NCI-H524 (cell line): Measurements from ENCODE around the gene EIF6.
"Not testable (repeated sequence)": the region's sequence is repeated elsewhere in the genome, so short reads cannot be mapped to it uniquely, and the experiment has no call there.

Experiments
- DNase-seq, 2 experiments: peaks; one replicate each; lab custom pipeline; 2025; lab: John Stamatoyannopoulos, UW

Gene EIF6

DNA sequence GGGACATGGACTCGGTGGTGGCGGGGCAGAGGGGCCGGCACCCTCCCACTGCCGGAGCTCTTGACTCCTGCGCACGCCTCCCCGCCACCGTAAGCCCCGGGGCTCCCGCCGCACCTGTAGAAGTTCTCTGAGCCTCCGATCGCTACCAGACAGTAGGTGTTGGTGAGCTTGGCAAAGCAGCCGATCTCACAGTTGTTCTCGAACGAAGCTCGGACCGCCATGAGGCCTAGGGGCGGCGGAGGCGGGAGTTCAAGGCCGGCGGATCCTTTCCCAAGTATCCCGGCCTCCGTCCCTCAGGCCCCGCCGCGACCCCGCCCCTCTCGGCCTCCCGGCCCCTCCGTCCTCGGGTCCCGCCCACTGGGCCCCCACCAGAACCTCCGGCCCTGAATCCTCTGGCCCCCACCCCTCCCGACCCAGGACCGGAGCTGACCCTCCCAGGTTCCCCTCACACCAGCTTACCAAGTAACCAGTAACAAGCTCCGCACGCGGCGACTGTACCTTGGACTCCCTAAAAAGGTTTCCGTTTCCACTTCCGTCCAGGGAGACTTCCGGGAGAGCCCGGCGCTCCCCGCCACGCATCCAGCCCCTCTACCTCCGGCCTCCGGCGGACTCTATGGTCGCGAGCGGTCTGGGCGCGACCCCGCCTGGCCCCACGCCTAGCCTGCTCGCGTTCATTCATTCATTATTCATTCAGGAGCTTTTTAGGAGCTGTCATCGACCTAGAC lies at the start of gene EIF6:
Gene EIF6 (minus strand): TSS at position 506 of the 725 bp plus-strand sequence. CDS start 285 bp downstream, at position 221.
- peak; percentile 82 to 91 for DNase-seq

DNA sequence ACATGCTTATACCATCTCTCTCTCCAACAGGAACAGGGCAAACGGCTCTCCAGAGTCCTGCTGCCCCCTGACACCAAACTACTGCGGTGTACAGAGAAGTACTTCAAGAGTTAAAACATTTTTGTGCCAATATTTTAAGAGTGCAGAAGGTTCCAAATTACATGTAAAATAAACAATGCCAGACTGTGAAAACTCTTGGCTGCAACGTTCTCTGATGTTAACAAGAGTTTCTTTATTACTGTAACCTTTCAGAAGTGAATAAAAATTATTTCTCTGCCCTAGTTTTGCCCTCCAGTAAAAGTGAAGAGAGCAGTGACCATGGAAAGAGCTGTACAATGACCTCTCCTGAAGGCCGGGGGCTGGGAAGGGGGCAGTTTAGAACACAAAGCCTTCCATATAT lies 49.0 kb upstream of the EIF6 start:
- DNase-seq, result no peak

DNA sequence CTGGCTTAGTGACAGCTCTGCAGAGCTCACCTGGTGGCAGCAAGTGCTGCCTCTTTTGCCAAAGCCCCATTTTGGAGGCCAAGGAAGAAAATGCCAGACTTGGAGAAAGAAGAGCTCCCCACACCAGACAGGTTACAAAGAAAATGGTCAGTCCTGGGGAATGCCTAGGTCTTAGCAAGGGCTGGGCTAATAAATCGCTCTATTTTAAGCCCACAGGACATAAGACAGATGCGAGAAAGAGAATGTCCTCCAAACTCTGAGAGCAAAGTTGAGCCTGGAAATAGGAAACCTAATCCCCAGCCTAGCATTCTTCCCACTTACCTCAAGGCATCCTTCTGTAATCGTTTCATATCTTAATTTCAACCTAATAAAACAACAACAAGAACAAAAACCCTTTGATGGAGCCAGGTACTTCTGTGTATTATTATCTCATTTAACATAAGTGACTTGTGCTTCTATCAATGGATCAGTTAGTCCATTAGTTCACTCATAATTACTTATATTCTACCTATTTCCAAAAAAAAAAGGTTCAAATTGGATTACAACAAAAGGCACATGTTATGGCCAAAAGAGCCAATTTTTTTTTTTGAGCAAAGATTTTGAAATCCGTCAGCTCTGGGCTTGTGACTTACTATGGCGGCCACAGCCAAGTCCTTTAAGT lies 48.1 kb upstream of the EIF6 start:
- no peak for DNase-seq

DNA sequence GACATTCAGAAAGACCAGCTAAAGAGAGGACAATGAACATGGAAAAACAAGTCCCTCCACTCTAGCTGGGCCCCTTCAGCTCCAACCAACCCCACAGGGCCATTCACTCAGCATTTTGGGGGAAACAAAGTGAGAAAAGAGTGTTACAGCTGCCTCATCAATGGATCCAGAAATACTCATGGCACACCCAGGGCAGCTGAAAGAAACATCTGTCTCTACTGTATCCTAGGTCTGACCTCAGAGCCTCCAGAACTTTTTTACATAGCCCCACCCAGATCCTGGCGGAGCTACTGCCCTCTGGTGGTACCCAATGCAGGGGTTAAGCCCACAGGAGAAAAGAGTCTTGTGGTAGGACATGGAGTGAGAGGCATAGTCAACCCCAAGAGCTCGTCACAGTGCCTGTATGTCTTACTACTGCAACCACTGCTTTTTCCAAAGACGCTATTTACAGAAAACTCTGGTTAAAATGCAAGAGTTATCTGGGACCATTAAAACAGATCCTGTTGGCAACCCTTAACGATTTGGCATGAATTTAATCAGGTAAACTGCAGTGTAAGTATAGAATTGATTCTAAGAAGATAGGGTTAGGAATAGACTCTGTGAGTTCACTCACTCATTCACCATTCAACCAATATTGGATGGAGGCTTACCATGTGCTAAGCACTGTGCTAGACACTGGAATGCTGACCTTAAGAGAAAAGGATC lies 45.0 kb upstream of the EIF6 start:
- DNase-seq, result peak in 1 of 2 experiments; percentile 13

DNA sequence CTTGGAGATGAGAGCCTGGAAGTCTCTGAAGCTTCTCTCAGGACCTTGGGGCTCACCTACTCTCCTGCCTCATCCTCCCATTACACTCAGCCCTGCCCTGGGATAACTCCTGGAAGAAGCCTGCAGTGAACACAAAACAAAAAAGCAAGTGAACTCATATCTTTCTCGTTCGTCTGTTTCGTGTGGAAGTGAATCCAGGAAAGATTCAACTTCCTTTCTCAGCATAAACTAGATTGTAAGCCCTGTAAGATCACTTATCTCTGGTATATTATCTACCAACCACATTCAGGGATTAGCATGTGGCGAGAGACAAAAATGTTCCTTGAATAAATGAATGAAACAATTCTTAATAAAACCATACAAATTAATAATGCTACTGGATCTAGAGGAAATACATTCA lies 44.1 kb upstream of the EIF6 start:
- DNase-seq, result no peak

DNA sequence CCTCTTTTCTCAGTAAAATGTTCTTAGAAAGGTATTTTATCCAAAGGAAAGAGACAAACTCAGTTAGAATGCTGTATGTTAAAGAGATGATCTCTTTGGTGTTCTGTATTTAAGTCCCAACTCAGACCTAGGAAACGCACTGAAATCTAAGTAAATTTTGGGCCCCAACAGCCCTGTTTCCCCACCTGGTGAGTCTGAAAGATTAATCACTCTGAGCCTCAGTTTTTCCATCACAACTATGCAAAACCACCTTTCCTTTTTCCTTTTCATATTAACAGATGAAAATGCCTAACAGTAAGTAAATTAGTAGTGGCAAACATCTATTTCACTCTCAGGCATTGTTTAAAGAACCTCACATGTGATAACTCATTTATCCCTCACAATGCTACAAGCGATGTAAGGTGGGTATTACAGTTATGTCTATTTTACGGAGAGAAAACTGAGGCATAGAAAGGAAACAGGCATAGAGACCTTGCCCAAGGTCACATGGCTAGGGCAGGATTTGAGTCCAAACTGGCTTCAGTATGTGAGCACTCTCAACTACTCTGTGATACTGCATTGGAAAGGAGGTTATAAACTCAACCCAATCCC lies 43.6 kb upstream of the EIF6 start:
- no peak for DNase-seq

- no peak for DNase-seq
These were observed 42.8 kb upstream of the EIF6 start for GRCh38 chr20:35327074-35327976.

DNA sequence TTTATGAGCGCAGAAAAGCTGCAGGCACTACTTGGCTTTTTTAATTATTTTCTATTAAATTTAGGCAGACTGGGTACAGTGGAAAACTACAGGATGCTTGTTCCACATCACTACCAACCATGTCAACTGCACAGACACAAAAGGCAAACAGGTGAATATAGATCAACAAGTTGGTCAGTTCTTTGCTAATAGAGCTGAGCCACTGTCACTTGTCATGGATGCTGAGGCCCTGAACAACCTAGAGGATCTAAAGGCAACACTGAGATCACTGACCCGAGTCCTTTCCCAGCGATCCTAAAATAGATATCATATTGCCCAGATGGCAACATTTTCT lies 42.1 kb upstream of the EIF6 start:
- DNase-seq, result no peak

GRCh38 chr20:35326021-35326739 lies 41.6 kb upstream of the EIF6 start:
- DNase-seq, result no peak

DNA sequence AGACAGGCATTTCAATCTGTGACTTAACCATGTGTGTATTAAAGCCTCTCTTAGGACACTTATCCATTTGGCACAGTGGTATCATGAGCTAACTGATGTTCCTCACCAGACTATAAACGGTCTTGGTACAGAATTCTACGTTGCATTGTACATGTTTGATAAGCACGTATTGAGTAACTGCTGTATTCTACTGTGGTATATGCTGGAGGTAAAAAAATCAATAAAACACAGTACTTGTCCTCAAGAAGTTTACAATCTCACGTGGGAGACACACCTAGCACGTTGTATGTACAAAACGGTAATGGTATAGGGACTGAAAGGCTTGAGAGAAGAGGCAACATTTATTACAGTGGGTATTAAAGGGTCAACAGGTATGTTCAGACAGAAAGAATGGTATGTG lies 40.8 kb upstream of the EIF6 start:
- DNase-seq, result no peak

DNA sequence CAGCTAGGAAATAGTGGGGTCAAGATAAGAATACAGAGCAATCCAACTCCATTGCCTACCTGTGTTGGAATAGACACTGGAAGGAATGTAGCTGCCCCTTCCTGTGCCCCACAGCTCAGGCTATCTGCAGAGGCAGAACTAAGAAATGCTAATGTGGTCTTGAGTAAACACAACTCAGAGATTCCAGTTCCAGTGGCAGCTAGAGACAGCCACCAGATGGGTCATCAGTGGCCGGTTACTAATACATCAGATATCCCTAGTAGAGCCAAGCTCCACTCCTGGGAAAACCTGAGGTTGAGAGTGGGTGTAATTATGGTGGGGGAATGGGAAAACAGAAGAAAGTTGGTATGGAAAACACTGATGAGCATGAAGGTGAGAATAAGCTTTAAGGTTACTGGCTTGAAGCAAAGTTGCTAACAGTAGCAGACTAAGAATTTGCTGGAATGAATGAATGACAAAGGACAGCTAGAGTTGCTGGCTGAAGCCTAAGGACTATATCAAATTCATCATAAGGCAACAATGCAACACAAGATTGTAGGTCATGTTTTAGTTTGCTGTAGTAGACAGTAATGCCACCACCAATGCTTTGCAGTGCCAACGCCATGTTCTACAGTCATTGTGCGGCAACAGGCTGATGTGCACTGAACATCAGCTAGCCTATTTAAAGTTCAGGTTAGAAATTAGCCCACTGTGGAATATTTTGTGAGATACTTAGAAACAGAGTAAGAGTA lies 36.0 kb upstream of the EIF6 start:
- no peak for DNase-seq

DNA sequence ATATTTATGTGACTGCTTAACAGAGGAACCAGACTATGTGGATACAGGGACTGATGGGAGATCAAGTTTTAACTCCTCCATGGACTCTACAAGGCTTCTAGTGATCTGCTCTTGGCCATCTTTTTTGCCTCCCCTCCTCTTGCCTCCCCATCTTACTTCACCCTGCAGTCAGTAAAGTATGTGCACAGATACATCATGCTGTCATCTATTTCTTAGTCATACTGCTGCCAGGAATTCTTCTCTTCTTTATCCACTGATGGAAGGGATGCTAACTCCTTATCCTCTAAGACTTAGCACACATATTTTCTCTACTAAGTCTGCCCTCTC lies 35.3 kb upstream of the EIF6 start:
- DNase-seq, result no peak

GRCh38 chr20:35319192-35319870 lies 34.8 kb upstream of the EIF6 start:
- DNase-seq, result no peak

DNA sequence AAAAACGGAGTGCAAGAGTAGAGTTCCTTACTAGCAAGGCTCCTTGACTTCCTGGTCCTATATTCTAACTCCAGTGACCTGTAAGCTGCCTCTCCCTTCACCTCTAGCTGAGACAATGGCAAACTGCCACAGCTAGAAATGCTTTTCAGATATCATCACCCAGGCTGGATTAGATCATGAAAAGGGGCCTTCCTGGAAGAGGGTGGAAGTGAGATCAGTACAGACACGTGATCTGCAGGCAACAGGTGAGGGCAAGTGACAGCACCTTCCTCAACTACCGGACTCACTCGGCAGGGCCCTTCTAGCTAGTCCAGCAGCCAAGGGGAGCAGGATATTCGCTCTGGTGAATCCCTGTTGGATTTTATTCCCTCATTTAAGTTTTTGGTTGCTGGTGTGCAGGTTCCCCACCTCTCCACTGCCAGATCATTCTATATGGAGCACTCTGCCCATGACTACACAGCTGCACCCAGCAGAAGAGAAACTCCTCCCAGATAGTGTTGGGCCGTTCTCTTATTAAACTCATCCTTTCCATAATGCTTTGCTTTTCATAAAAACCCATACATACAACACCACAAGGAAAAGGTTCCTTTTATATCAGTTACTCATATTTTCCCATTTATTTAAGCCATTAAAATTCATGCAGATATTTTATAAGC lies 34.1 kb upstream of the EIF6 start:
- DNase-seq, result no peak

- no peak for DNase-seq
These were observed 33.0 kb upstream of the EIF6 start for GRCh38 chr20:35317416-35318210.

DNA sequence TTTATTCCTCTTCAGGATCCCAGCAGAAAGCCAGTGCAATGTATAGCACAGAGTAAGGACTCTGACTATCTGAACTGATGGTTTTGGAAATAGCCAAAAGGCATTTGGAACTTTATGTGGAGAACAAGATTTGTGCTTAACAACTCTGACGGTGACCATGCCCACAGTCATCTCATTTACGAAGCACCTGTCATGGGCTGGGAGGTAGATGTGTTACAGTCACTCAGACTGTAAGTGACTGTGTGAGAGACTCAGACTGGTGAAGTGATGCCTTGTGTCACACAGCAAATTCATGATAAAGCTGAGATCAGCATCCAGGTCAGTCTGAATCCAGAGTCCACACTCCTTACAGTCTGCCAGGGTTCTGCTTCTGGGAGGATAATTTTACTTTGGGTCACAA lies 31.5 kb upstream of the EIF6 start:
- DNase-seq, result no peak

DNA sequence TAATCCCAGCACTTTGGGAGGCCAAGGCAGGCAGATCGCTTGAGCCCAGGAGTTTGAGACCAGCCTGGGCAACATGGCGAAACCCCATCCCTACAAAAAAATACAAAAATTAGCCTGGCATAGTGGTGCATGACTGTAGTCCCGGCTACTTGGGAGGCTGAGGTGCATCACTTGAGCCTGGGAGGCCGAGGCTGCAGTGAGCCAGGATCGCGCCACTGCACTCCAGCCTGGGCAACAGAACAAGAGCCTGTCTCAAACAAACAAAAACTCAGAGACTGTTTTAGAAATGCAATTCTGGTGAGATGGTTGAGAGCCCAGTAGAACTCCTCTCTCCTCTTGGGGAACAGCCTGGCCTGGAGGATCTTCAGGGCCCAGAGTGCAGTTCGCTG lies 31.1 kb upstream of the EIF6 start:
- DNase-seq, result not testable (repeated sequence)

GRCh38 chr20:35314816-35315631 lies 30.5 kb upstream of the EIF6 start:
- no peak for DNase-seq
